Tibial artery (tissue), 4 donors: ENCODE results near the gene CCDC126.

Experiments used
- DNase-seq, 2 donors: peaks; one replicate each; pipeline ENCODE4 v3.0.0-alpha.2; 2019
- H3K27ac ChIP-seq, 2 donors: fragments of 200-600 bp; sonication (generic) in 1 of 2; 1 replicate in 1 of 2; 2 replicates in 1 of 2; pipeline ENCODE4 v1.5.1; 2018 to 2019; ENCODE audit warnings: mild to moderate bottlenecking in 1 of 2
- H3K27me3 ChIP-seq, 2 donors: fragments of 200-600 bp; sonication (generic) in 1 of 2; one replicate each; pipeline versions ENCODE4 v1.5.1 to v1.6.0; 2016 to 2019
- H3K36me3 ChIP-seq, 3 donors: fragments of 200-600 bp; sonication (generic) in 2 of 3; one replicate each; pipeline ENCODE4 v1.5.1; 2016 to 2019; ENCODE audit warnings: mild to moderate bottlenecking in 2 of 3
- H3K4me1 ChIP-seq, 4 donors: fragments of 200-600 bp; sonication (generic) in 2 of 4; 1 replicate in 3 of 4; 2 replicates in 1 of 4; pipeline ENCODE4 v1.5.1; 2016 to 2019
- H3K4me3 ChIP-seq, 2 donors: fragments of 200-600 bp; sonication (generic) in 1 of 2; 1 replicate in 1 of 2; 2 replicates in 1 of 2; pipeline ENCODE4 v1.5.1; 2018 to 2019; ENCODE audit warnings: mild to moderate bottlenecking in 2 of 2
- H3K9me3 ChIP-seq, 3 donors: fragments of 200-600 bp; sonication (generic) in 1 of 3; one replicate each; pipeline ENCODE4 v1.5.1; 2016 to 2019
- CTCF ChIP-seq, 2 experiments: fragments of 200-600 bp in 1 of 2; fragments of 450-650 bp in 1 of 2; IDR thresholded peaks; one replicate each; pipeline ENCODE4 v1.5.1; 2017 to 2019; ENCODE audit warnings: antibody characterized with exemption in 2 of 2, mild to moderate bottlenecking in 1 of 2, moderate library complexity in 1 of 2
- intact Hi-C: fragments of 100-400 bp; cut with DNase I; formaldehyde crosslinking; loops from one replicate; pipeline ENCODE4 v1.15.0; 2023; ENCODE audit warnings: low total_unique reads

The CCDC126 gene

GRCh38 chr7:23633417-23633816, 36.2 kb downstream of the CCDC126 start:
- no peaks in the 10 kb centered on the region for H3K36me3 ChIP-seq
- H3K4me3 ChIP-seq: no peak overlapping the region
- no peaks in the 10 kb centered on the region for H3K9me3 ChIP-seq
- H3K4me1 ChIP-seq: no peaks in the 10 kb centered on the region
- H3K27me3 ChIP-seq: no peaks in the 10 kb centered on the region
- intact Hi-C loops: no loop called here
- DNase-seq: no peak
- TF ChIP-seq CTCF (IDR thresholded peaks at IDR 0.05): no peak
- no peak overlapping the region for H3K27ac ChIP-seq

- intact Hi-C loops: no loop called here
- no peak for DNase-seq
- Histone ChIP-seq H3K27ac (no peak overlapping the region), H3K4me3 (no peak overlapping the region), H3K4me1 (no peaks in the 10 kb centered on the region), H3K27me3 (no peaks in the 10 kb centered on the region), H3K36me3 (no peaks in the 10 kb centered on the region), H3K9me3 (no peaks in the 10 kb centered on the region)
- no peak for TF ChIP-seq CTCF (IDR thresholded peaks at IDR 0.05)
Measured at GRCh38 chr7:23645822-23646221, 48.6 kb downstream of the CCDC126 start.

GRCh38 chr7:23653942-23654341, 56.8 kb downstream of the CCDC126 start:
- intact Hi-C loops: no loop called here
- H3K9me3 ChIP-seq: peaks cover 0 to 26% (median 25%) of the 10 kb centered on the region in 3 donors
- DNase-seq: no peak
- no peak overlapping the region for H3K27ac ChIP-seq
- H3K4me3 ChIP-seq: no peak overlapping the region
- H3K27me3 ChIP-seq: no peaks in the 10 kb centered on the region
- H3K4me1 ChIP-seq: no peaks in the 10 kb centered on the region
- no peaks in the 10 kb centered on the region for H3K36me3 ChIP-seq
- TF ChIP-seq CTCF (IDR thresholded peaks at IDR 0.05): no peak

- no peak for DNase-seq
- Histone ChIP-seq H3K27me3 (no peaks in the 10 kb centered on the region), H3K36me3 (no peaks in the 10 kb centered on the region), H3K9me3 (peaks cover 0 to 28% (median 27%) of the 10 kb centered on the region in 3 donors), H3K4me3 (no peak overlapping the region), H3K4me1 (no peaks in the 10 kb centered on the region), H3K27ac (no peak overlapping the region)
- intact Hi-C loops: no loop called here
- no peak for TF ChIP-seq CTCF (IDR thresholded peaks at IDR 0.05)
Measured at GRCh38 chr7:23654508-23654907, 57.3 kb downstream of the CCDC126 start.

GRCh38 chr7:23655433-23655832, 58.3 kb downstream of the CCDC126 start:
- Histone ChIP-seq H3K9me3 (peaks cover 0 to 28% (median 27%) of the 10 kb centered on the region in 3 donors), H3K36me3 (no peaks in the 10 kb centered on the region), H3K4me3 (no peak overlapping the region), H3K27ac (no peak overlapping the region), H3K27me3 (no peaks in the 10 kb centered on the region), H3K4me1 (no peaks in the 10 kb centered on the region)
- no peak for TF ChIP-seq CTCF (IDR thresholded peaks at IDR 0.05)
- no peak for DNase-seq
- intact Hi-C loops: no loop called here

- Histone ChIP-seq H3K27me3 (no peaks in the 10 kb centered on the region), H3K4me1 (no peaks in the 10 kb centered on the region), H3K36me3 (no peaks in the 10 kb centered on the region), H3K27ac (no peak overlapping the region), H3K4me3 (no peak overlapping the region), H3K9me3 (peaks cover 0 to 16% (median 14%) of the 10 kb centered on the region in 3 donors)
- DNase-seq: no peak
- intact Hi-C loops: no loop called here
- TF ChIP-seq CTCF (IDR thresholded peaks at IDR 0.05): no peak
Measured at GRCh38 chr7:23658831-23659427, 61.7 kb downstream of the CCDC126 start.
